ENCODE measurements around the gene CDYL.

Gene CDYL

GRCh38 chr6:4815584-4815983, 39.4 kb downstream of the CDYL start:
- no peak overlapping the region for H3K4me3 ChIP-seq (ENCODE audit: low read depth, low read length)
- no peak for DNase-seq (ENCODE audit: low read depth)
- no peak for TF ChIP-seq CTCF (conservative IDR thresholded peaks at IDR 0.05; ENCODE audit: low read depth, low read length)

- no peak for DNase-seq (ENCODE audit: low read depth)
- TF ChIP-seq CTCF (conservative IDR thresholded peaks at IDR 0.05; ENCODE audit: low read depth, low read length) = no peak
- H3K4me3 ChIP-seq (ENCODE audit: low read depth, low read length) = no peak overlapping the region
Observed at GRCh38 chr6:4816904-4817303, 40.7 kb downstream of the CDYL start.

- no peak for TF ChIP-seq CTCF (conservative IDR thresholded peaks at IDR 0.05; ENCODE audit: low read depth, low read length)
- H3K4me3 ChIP-seq (ENCODE audit: low read depth, low read length) = no peak overlapping the region
- no peak for DNase-seq (ENCODE audit: low read depth)
Observed at GRCh38 chr6:4817551-4817950, 41.3 kb downstream of the CDYL start.

GRCh38 chr6:4818272-4818938, 42.2 kb downstream of the CDYL start:
- TF ChIP-seq CTCF (conservative IDR thresholded peaks at IDR 0.05; ENCODE audit: low read depth, low read length) = no peak
- no peak overlapping the region for H3K4me3 ChIP-seq (ENCODE audit: low read depth, low read length)
- no peak for DNase-seq (ENCODE audit: low read depth)

- DNase-seq (ENCODE audit: low read depth) = peak; percentile 33
- no peak for TF ChIP-seq CTCF (conservative IDR thresholded peaks at IDR 0.05; ENCODE audit: low read depth, low read length)
Observed at GRCh38 chr6:4819706-4820283, 43.6 kb downstream of the CDYL start.

GRCh38 chr6:4820704-4821276, 44.6 kb downstream of the CDYL start:
- TF ChIP-seq CTCF (conservative IDR thresholded peaks at IDR 0.05; ENCODE audit: low read depth, low read length) = no peak
- H3K4me3 ChIP-seq (ENCODE audit: low read depth, low read length) = no peak overlapping the region
- DNase-seq (ENCODE audit: low read depth) = peak; percentile 66

More at GRCh38 chr6:4819706-4820283, 43.6 kb downstream of the CDYL start:
- no peak overlapping the region for H3K4me3 ChIP-seq (ENCODE audit: low read depth, low read length)

GRCh38 chr6:4822476-4822875, 46.3 kb downstream of the CDYL start:
- H3K4me3 ChIP-seq (ENCODE audit: low read depth, low read length) = no peak overlapping the region
- DNase-seq (ENCODE audit: low read depth) = no peak
- no peak for TF ChIP-seq CTCF (conservative IDR thresholded peaks at IDR 0.05; ENCODE audit: low read depth, low read length)
